ENCODE results near the gene SEBOX.

DNA sequence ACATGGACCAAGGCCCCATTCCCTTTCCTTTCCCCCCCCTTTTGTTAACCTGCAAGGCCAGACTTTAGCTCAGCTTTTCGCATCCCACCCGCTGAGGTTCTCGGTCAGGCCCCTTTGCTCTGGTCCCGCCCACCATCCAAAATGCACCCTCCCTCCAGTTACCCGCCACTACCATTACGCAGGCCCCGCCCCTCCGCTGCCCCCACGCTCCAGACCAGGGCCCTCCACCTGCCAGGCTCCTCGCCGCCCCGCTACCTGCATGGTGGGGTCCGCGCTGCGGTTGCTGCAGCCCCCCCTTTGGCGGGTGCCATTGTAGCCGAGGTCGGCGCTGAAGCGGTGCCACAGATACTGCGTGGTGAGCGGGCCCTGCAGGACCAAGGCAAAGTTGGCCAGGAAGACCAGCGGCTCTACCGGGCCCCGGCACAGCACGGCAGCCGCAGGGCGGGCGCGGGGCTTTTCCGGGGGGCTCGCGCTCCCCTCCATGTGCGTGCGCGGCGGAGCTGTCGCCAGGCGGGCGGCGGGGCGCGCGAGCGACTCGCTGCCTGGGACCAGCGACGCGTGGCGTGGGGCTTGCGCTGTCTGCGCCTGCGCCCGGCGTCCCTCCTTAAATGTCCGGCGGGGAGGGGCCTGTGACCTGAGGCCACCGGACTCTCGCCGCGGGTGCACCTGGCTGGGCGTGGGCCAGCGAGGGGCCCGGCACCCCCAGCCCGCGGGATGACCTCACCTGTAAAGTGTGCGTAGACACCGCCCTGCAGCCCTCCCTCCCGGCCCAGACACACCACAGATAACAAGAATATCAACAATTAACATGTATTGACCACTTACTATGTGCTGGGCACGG lies 40.9 kb upstream of the SEBOX start, which contains the start of gene SLC46A1:
- TF ChIP-seq POLR2A (IDR thresholded peaks at IDR 0.05): no peak
- TF ChIP-seq, protein P1, sequence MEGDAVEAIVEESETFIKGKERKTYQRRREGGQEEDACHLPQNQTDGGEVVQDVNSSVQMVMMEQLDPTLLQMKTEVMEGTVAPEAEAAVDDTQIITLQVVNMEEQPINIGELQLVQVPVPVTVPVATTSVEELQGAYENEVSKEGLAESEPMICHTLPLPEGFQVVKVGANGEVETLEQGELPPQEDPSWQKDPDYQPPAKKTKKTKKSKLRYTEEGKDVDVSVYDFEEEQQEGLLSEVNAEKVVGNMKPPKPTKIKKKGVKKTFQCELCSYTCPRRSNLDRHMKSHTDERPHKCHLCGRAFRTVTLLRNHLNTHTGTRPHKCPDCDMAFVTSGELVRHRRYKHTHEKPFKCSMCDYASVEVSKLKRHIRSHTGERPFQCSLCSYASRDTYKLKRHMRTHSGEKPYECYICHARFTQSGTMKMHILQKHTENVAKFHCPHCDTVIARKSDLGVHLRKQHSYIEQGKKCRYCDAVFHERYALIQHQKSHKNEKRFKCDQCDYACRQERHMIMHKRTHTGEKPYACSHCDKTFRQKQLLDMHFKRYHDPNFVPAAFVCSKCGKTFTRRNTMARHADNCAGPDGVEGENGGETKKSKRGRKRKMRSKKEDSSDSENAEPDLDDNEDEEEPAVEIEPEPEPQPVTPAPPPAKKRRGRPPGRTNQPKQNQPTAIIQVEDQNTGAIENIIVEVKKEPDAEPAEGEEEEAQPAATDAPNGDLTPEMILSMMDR (IDR thresholded peaks at IDR 0.05): no peak
